ENCODE results near the gene CACNB4.

Gene CACNB4

DNA sequence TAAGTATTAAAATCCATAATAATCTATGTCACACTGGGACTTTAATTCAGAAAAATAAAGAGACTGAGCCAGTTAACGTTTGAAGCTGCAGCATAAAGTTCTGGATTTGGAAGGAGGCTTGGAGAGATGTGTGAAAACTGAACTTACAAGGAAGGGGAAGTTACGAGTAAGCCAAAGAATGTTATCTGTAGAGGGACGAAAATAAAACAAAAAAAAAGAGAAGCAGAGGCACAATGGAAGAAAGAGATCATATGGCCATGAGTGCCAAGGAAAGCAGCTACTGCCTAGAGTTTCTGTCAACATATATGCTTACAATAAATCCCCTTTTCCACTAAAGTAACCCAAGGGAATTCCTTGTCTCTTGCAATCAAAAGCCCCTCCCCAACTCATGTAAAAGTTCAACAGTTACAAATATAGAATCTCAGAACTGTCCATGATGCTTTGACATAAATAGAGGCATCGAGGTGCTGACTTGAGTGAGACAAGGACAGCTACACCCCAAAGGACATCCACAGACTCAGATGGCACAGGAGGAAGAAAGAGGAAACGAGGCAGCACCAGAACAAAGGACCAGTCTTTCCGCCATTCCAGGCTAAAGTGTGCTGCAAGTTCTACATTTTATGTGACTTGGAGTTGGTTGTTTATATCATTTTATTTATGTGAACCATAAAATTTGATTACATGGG lies 254.5 kb downstream of the CACNB4 start:
- H3K4me3 ChIP-seq (replicated peaks; ENCODE audit: low read depth, low read length), result no peak overlapping the region
- TF ChIP-seq, protein P1, sequence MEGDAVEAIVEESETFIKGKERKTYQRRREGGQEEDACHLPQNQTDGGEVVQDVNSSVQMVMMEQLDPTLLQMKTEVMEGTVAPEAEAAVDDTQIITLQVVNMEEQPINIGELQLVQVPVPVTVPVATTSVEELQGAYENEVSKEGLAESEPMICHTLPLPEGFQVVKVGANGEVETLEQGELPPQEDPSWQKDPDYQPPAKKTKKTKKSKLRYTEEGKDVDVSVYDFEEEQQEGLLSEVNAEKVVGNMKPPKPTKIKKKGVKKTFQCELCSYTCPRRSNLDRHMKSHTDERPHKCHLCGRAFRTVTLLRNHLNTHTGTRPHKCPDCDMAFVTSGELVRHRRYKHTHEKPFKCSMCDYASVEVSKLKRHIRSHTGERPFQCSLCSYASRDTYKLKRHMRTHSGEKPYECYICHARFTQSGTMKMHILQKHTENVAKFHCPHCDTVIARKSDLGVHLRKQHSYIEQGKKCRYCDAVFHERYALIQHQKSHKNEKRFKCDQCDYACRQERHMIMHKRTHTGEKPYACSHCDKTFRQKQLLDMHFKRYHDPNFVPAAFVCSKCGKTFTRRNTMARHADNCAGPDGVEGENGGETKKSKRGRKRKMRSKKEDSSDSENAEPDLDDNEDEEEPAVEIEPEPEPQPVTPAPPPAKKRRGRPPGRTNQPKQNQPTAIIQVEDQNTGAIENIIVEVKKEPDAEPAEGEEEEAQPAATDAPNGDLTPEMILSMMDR (IDR thresholded peaks at IDR 0.05; ENCODE audit: low read depth, low read length, missing control alignments), result no peak
- DNase-seq (ENCODE audit: extremely low read depth, low read depth), result no peak

DNA sequence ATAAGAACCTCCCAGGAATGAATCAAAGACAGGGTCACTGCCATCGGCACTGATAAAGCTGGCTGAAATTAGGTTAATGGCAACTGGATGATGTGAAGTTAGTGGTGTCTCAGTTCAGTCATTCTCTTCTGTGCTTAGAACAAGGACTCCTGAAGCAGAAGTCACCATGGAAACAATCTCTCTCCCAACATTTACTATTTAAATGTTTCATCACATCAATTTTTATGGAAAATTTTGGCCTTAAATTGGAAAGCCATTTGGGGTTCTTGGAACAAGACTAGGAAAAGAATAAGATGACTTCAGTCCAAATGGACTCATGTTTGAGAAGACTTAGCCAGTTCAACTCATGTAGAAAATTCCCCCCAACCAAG lies 255.2 kb downstream of the CACNB4 start:
- TF ChIP-seq, protein P1 (IDR thresholded peaks at IDR 0.05; ENCODE audit: low read depth, low read length, missing control alignments), result no peak
- no peak for DNase-seq (ENCODE audit: extremely low read depth, low read depth)
- H3K4me3 ChIP-seq (replicated peaks; ENCODE audit: low read depth, low read length), result no peak overlapping the region

DNA sequence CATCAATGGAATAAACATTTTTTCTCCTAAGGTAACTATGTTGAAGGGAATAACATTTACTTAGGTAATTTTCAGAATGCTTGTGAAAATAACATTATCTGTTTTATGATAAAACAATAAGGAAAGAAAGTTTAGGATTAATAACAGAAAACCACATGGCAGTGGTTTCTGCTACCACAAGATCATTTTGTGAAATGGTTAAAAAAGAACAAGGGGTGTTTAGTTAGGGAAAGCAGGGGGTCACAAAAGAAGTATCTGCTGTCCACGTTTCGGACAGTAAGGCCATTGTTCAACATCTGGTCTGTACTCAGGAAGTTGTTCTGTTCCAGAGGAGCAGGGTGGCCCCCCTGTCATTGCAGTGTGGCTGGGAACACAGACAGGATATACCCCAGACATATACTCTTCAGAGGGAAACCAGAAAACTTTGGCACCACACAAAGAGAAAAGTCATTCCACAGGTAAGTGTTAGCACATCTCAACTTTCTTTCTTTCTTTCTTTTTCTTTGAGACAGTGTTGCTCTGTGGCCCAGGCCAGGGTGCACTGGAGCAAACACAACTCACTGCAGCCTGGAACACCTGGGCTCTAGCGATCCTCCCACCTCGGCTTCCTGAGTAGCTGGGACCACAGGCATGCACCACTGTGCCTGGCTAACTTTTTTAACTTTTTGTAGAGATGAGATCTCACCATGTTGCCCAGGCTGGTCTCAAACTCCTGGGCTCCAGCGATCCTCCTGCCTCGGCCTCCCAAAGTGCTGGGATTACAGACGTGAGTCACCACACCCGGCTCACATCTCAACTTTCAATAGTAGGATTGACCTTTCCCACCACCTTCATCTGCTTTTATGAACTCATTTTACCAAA lies 255.8 kb downstream of the CACNB4 start:
- TF ChIP-seq, protein P1 (IDR thresholded peaks at IDR 0.05; ENCODE audit: low read depth, low read length, missing control alignments), result no peak
- no peak for DNase-seq (ENCODE audit: extremely low read depth, low read depth)
- no peak overlapping the region for H3K4me3 ChIP-seq (replicated peaks; ENCODE audit: low read depth, low read length)

DNA sequence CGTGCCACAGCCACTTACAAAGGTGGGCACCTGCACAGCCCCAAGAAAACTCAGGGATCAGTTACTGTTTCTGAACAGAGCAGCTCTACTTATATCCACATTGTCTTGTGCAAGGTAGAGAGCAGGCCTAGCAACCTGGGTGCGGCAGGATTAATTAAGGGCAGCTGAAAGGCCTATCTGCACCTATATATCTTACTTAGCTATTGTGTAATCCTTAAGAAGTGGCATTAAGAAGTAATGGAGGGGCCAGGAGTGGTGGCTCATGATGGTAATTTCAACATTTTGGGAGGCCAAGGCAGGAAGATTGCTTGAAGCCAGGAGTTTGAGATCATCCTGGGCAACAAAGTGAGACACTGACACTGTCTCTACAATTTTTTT lies 257.8 kb downstream of the CACNB4 start:
- no peak overlapping the region for H3K4me3 ChIP-seq (replicated peaks; ENCODE audit: low read depth, low read length)
- TF ChIP-seq, protein P1 (IDR thresholded peaks at IDR 0.05; ENCODE audit: low read depth, low read length, missing control alignments), result no peak
- DNase-seq (ENCODE audit: extremely low read depth, low read depth), result no peak

DNA sequence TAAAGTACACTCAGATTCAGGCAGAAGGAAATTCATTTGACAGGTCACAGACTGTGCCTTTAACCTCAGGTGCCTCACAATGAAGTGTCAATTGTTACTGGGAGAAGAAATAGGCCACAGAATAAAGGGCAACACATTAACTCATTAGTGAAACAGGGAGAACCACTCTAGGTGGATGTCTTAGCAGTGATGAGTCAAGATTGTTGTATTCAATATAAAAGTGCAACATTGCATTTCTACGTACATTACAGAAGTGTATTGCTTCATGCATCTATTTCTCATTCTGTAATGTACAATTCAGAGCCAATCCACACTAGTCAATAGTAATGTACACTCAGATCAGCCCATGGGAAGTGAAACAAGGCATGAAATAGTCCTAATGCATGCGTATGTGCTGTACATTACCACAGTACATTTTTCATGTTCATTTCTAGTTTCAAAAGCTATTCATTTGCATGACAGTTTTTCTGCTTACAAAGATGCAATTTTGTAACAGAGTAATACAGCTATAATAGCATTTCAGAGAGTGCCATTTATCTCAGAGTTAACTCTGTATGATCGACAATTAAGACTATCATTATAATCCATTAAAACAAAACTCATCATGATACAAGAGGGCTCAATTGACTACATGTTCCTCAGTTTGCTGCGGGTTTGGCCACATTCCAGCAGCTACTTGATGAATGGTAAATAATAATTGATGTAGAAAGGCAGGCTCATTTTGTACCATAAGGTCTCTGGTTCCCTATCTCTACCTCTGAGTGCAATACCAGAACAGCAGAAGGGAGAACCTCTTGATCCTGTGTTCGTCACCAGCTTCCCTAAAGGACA lies 258.4 kb downstream of the CACNB4 start:
- no peak overlapping the region for H3K4me3 ChIP-seq (replicated peaks; ENCODE audit: low read depth, low read length)
- DNase-seq (ENCODE audit: extremely low read depth, low read depth), result no peak
- TF ChIP-seq, protein P1 (IDR thresholded peaks at IDR 0.05; ENCODE audit: low read depth, low read length, missing control alignments), result no peak

DNA sequence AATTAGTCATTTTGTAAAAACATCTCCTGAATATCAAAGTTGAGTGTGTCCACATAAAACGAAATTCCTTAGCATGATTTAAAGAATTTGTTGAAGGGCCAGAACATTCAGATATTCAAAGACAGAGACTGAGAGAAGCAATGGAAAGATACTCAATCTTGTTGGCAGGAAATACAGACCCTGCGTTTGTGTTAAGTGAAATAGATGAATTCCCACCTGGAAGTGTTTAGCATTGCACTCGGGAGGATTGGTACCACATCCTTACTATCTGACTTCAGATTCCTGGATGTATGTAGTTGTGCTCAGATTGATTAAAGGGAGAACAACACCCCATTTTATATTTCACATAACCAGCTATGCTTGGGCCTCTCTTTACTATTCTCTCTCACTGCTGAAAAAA lies 260.9 kb downstream of the CACNB4 start:
- no peak overlapping the region for H3K4me3 ChIP-seq (replicated peaks; ENCODE audit: low read depth, low read length)
- no peak for DNase-seq (ENCODE audit: extremely low read depth, low read depth)
- TF ChIP-seq, protein P1 (IDR thresholded peaks at IDR 0.05; ENCODE audit: low read depth, low read length, missing control alignments), result no peak
